ENCODE data around the gene MAML1.

Gene MAML1

GRCh38 chr5:179806250-179807048, 73.8 kb downstream of the MAML1 start, which contains the start of gene MGAT4B:
TSS of gene MGAT4B (minus strand) at chr5:179806866. CDS start at chr5:179806583, 283 bp downstream.
- DNase-seq = peak; percentile 66

- no peak for DNase-seq
Observed at GRCh38 chr5:179812135-179812825, 79.7 kb downstream of the MAML1 start.

GRCh38 chr5:179812997-179813607, 80.5 kb downstream of the MAML1 start:
- DNase-seq = no peak

GRCh38 chr5:179814090-179814489, 81.5 kb downstream of the MAML1 start:
- DNase-seq = no peak

- no peak for DNase-seq
Observed at GRCh38 chr5:179815491-179816249, 83.0 kb downstream of the MAML1 start.

GRCh38 chr5:179816401-179816795, 83.8 kb downstream of the MAML1 start:
- no peak for DNase-seq

- no peak for DNase-seq
Observed at GRCh38 chr5:179816796-179817469, 84.3 kb downstream of the MAML1 start.

- DNase-seq = no peak
Observed at GRCh38 chr5:179817470-179817840, 84.8 kb downstream of the MAML1 start.

GRCh38 chr5:179817890-179818745, 85.5 kb downstream of the MAML1 start:
- DNase-seq = no peak

GRCh38 chr5:179818746-179819295, 86.2 kb downstream of the MAML1 start:
- DNase-seq = peak; percentile 83

- peak; percentile 52 for DNase-seq
Observed at GRCh38 chr5:179819296-179820126, 86.9 kb downstream of the MAML1 start.

- no peak for DNase-seq
Observed at GRCh38 chr5:179820127-179820482, 87.5 kb downstream of the MAML1 start.

- DNase-seq = peak; percentile 71
Observed at GRCh38 chr5:179820483-179821297, 88.1 kb downstream of the MAML1 start, which contains the start of gene SQSTM1. TSS of gene SQSTM1 (plus strand) at chr5:179820905. CDS start at chr5:179820937, 32 bp downstream.

- DNase-seq = peak; percentile 92
Observed at GRCh38 chr5:179821298-179822058, 88.9 kb downstream of the MAML1 start.

- no peak for DNase-seq
Observed at GRCh38 chr5:179822059-179822432, 89.4 kb downstream of the MAML1 start.

- no peak for DNase-seq
Observed at GRCh38 chr5:179822444-179822990, 89.9 kb downstream of the MAML1 start.

- DNase-seq = no peak
Observed at GRCh38 chr5:179823937-179824744, 91.5 kb downstream of the MAML1 start.

Data from fibroblast of upper back skin (primary cell).